DMS 273 treated with DMSO at 0.1 percent for 48 hours (cell line): Measurements from ENCODE around the gene MYL4.
"Not testable (repeated sequence)": the region's sequence is repeated elsewhere in the genome, so short reads cannot be mapped to it uniquely, and the experiment has no call there.

ENCODE experiments used
- DNase-seq: peaks from one replicate; lab custom pipeline; 2025; lab: John Stamatoyannopoulos, UW

The MYL4 gene

GRCh38 chr17:47193931-47194511 lies 15.1 kb upstream of the MYL4 start:
- no peak for DNase-seq

- no peak for DNase-seq
Measured at GRCh38 chr17:47197821-47198220, 11.3 kb upstream of the MYL4 start.

GRCh38 chr17:47199627-47200324 lies 9.4 kb upstream of the MYL4 start:
- DNase-seq = no peak

DNA sequence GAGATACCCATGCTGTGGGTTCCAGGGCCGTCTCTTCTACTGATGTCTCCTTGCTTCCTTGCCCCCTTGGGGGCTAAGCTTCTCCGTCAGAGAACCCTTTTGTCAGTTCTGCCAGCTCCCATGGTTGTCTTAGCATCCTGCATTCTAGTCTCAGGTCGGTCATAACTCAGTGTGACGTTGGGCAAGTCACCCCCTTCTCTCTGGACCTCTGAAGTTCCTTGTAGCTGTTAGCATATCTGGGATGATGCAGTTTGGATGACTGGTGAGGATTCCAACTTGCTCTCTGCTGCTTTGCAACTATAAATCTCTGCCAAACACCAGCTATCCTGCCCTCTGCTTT lies 8.9 kb upstream of the MYL4 start:
- no peak for DNase-seq

DNA sequence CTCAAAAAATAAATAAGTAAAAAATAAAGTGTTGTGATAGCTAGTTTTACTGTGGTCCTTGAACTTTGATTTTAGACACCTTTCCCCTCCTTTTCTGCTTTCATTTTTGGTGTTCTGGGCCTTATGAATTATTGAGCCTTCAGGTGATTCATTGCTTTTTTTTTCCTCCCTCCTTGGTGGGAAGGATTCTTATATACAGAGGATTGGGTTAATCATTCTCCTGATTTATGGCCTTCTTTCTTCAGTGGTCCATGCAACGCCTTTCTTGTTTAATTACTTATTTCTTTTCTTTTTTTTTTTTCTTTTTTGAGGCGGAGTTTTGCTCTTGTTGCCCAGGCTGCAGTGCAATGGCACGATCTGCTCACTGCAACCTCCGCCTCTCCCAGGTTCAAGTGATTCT lies 8.0 kb upstream of the MYL4 start:
- DNase-seq = no peak

DNA sequence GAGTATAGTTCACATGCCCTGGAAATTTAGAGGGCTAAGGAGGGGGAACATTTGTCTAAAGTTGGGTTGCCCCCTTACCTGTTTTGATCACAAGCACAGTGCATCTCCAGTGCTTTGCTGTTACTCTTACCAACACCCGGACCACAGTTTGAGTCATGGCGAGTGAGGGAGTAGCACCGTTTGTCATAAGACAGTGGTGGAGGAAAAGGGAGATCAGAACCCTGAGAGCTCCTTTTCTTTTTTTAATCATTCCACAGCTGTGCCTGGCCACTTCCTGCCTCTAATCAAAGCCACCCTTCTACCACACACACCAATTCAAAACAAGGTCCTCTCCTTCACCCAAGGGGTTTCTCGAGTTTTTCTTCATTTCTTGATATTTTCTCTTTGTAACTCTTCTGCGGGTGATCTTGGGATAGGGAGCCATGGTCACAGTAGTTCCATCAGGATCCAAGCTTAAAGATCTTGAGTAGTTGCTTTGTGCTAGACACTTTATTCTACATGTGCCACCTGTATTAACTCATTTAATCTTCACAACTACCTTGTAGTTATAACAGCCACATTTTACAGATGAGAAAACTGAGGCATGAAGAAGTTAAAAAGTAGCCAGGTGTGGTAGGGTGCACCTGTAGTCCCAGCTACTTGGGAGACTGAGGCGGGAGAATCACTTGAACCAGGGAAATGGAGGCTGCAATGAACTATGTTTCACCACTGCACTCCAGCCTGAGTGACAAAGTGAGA lies 5.0 kb upstream of the MYL4 start:
- no peak for DNase-seq

DNA sequence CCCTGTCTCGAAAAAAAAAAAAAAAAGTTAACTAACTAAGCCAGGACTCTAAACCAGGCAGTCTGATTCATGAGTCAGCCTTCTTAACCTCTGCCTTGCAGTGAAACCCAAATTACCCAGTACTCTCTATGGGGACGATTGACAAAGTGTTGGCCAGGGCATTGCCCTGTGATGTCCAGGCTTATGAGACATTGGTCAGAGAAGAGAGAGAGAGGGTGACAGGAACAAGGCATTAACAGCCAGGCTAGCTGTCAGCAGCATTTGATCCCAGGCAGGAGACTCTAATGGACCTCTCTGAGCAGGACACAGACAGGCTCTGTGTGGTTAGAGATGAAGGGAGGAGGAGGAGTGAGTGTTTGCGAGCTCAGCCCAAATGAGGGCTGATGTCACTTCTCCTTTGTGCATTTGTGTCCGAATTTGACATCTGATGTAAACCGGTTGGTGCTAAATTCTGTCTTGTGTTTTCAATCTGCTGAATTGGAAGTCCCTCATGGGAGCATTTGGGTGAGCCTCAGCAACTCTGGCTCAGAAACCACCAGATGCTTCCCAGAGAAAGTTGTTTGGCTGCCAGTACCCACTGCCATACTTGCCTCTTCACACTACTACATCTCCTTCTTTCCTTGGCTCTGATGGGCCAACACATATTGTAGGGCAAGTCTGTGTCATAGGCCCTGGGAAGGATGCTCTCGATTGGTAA lies 4.3 kb upstream of the MYL4 start:
- no peak for DNase-seq

- no peak for DNase-seq
Measured at GRCh38 chr17:47205419-47205963, 3.7 kb upstream of the MYL4 start.

GRCh38 chr17:47207143-47208067 lies 1.7 kb upstream of the MYL4 start:
- no peak for DNase-seq

GRCh38 chr17:47209499-47209898 lies 351 bp downstream of the MYL4 start:
- no peak for DNase-seq

DNA sequence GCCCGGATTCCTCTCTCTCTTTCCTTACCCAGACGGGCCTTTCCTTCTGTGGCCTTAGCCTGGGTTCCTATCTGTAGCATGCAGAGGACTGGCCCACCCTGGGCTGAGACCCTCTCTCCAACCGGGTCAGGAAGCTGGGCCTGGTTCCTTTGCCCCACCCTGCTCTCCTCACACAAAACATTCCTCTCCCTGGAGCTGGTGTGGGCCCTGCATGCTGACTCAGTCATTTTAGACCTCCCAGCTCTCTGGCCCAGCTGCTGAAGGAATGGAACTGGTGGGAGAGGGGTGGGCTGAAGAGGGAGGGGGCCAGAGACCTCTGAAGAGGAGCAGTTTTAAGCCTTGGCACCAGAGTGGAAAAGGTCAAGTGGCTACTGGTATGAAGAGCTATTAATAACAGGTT lies 957 bp downstream of the MYL4 start:
- DNase-seq = no peak

GRCh38 chr17:47210779-47211178 lies 1.6 kb downstream of the MYL4 start:
- no peak for DNase-seq

GRCh38 chr17:47212458-47212857 lies 3.3 kb downstream of the MYL4 start:
- DNase-seq = no peak

GRCh38 chr17:47213540-47213939 lies 4.4 kb downstream of the MYL4 start:
- DNase-seq = no peak

- DNase-seq = no peak
Measured at GRCh38 chr17:47214931-47215330, 5.8 kb downstream of the MYL4 start.

DNA sequence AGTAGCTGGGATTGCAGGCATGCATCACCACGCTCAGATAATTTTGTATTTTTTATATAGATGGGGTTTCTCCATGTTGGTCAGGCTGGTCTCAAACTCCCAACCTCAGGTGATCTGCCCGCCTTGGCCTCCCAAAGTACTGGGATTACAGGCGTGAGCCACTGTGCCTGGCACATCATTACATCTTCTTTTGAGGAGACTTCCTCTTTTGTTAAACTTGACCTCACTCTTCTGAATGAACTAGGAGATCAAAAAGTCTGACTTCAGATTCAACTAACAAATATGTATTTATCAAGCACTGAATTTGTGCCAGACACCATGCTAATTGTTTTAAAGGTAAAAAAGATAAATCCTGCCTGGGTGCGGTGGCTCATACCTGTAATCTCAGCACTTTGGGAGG lies 7.7 kb downstream of the MYL4 start:
- not testable (repeated sequence) for DNase-seq

GRCh38 chr17:47217279-47217678 lies 8.1 kb downstream of the MYL4 start:
- not testable (repeated sequence) for DNase-seq

DNA sequence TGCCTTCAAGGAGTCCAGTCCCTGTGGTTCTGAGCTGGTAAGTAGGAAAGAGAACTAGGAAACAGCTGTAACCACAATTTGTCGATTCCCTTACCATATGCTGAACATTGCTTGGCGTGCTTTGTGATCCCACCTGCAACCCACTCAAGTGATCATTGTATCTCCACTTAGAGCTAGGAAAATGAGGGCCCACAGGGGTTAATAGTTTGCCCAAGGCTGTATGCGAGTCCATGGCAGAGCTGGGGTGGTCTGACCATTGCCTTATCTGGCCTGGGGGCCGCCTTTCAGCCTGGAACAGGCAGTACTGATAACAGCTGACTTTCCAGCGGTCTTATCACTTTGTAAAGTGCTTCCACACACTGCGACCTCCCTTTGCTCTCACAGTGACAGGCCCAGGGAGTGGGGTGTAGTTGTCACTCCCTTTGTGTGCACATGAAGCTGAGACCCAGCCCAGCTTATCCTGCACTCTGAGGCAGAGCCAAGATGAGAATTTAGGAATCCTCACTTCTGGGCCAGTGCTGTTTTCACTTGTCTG lies 9.8 kb downstream of the MYL4 start:
- no peak for DNase-seq

- DNase-seq = no peak
Measured at GRCh38 chr17:47219621-47220475, 10.7 kb downstream of the MYL4 start.

DNA sequence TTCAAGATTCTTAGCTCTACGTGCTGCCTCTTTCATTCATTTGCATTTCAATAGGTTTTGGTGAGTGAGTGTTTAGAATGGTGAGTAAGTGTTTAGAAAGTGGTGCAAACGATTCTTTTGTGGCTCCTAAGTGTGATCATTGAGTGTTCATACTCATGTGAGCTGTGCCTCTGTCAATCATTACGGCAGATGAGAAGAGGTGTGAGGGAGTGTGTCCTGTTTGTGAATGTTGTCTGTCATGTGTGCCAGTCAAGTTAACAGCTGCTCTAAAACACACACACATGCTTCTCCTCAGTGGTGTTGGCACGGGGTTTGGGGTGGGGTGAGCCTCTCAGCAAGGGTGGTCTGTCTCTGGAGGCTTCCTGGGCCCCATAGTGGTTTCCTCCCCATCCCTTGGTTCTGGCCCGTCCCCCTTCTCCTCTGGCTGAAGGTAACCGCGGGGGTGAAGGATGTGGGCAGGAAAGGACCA lies 11.4 kb downstream of the MYL4 start:
- DNase-seq = no peak
